Gastrocnemius medialis (tissue), 4 donors: Measurements from ENCODE around the gene PSG1. TPM values are rescaled to one million over a fixed set of nuclear protein-coding genes. Genes with fewer than 3 reads are reported as not detected.
"Not testable (repeated sequence)": the region's sequence is repeated elsewhere in the genome, so short reads cannot be mapped to it uniquely, and the experiment has no call there.

Source experiments
- ATAC-seq, 2 donors: fragments of 150-250 bp; one replicate each; pipeline ENCODE4 v1.9.1; 2016
- DNase-seq, 2 donors: peaks; one replicate each; pipeline ENCODE4 v3.0.0-alpha.2; 2019
- H3K27ac ChIP-seq, 4 donors: fragments of 200-600 bp; sonication (generic); 1 replicate in 1 of 4; 2 replicates in 3 of 4; pipeline ENCODE4 v1.5.1; 2016 to 2018; ENCODE audit warnings: mild to moderate bottlenecking in 2 of 4, moderate library complexity in 1 of 4
- H3K27me3 ChIP-seq, 3 donors: fragments of 200-600 bp; sonication (generic) in 2 of 3; 1 replicate in 1 of 3; 2 replicates in 2 of 3; pipeline versions ENCODE4 v1.5.1 to v1.6.0; 2016 to 2019; ENCODE audit warnings: mild to moderate bottlenecking in 1 of 3, moderate library complexity in 1 of 3
- H3K36me3 ChIP-seq, 2 donors: fragments of 200-600 bp; sonication (generic) in 1 of 2; one replicate each; pipeline ENCODE4 v1.5.1; 2017 to 2018
- H3K4me1 ChIP-seq, 2 donors: fragments of 200-600 bp; sonication (generic) in 1 of 2; one replicate each; pipeline ENCODE4 v1.5.1; 2016 to 2017; ENCODE audit warnings: mild to moderate bottlenecking in 2 of 2
- H3K4me3 ChIP-seq, 4 donors: fragments of 200-600 bp; sonication (generic) in 3 of 4; 1 replicate in 1 of 4; 2 replicates in 3 of 4; pipeline ENCODE4 v1.5.1; 2016 to 2019; ENCODE audit warnings: mild to moderate bottlenecking in 2 of 4
- H3K9me3 ChIP-seq, 3 donors: fragments of 200-600 bp; sonication (generic) in 2 of 3; 1 replicate in 1 of 3; 2 replicates in 2 of 3; pipeline ENCODE4 v1.5.1; 2016 to 2019
- CTCF ChIP-seq, 5 experiments: fragments of 450-650 bp in 3 of 5; fragments of 200-600 bp in 2 of 5; sonication (generic) in 2 of 5; IDR thresholded peaks in 4 of 5; conservative IDR thresholded peaks in 1 of 5; 1 replicate in 4 of 5; 2 replicates in 1 of 5; pipeline ENCODE4 v1.5.1; 2016 to 2019; ENCODE audit warnings: antibody characterized with exemption in 5 of 5, mild to moderate bottlenecking in 3 of 5, moderate library complexity in 3 of 5
- POLR2A ChIP-seq, 2 donors: fragments of 450-650 bp; IDR thresholded peaks; one replicate each; pipeline ENCODE4 v1.6.1; 2017; ENCODE audit warnings: antibody characterized with exemption in 2 of 2, mild to moderate bottlenecking in 2 of 2, moderate library complexity in 2 of 2
- in situ Hi-C, 4 donors: fragments of 200-750 bp; cut with MboI; loops; one replicate each; pipeline versions ENCODE4 v1.15.0 to v1.8.0; 2017; ENCODE audit warnings: low sequenced_read_pairs in 4 of 4
- intact Hi-C: fragments of 100-400 bp; cut with DNase I; formaldehyde crosslinking; loops from one replicate; pipeline ENCODE4 v1.15.1; 2023; ENCODE audit warnings: low total_unique reads
- total RNA-seq, 4 donors: library from RNA; depleted of rRNA; stranded (reverse); fragments of >200 nt; gene quantifications; one replicate each; pipeline versions ENCODE4 v1.1.0 to v1.2.3, GENCODE V29; 2016

PSG1 gene
- total RNA-seq: not detected

DNA sequence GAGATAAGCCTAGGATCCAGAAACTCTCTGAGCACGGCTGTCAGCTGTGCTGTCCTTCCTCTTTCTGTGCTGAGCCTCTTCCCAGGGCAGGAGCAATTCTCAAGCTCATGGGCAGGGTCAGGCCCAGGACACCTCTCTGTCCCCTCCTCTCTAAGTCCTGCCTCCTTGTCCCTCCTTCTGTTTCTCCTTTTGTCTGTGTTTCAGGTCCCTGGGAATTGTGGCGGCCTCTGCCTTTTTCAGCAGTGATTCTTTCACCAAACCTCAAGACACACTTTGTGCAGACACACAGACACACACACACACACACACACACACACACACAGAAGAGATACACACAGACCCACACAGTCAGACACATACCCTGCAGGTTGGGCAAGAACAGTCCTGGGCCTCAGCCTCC, at the start of gene PSG1:
Gene PSG1 (minus strand): TSS at position 101 of the 400 bp plus-strand sequence. CDS start 132 bp downstream, outside the sequence.
- ATAC-seq (no peak), DNase-seq (no peak)
- H3K27ac ChIP-seq: no peak within 1 kb of the TSS
- H3K27me3 ChIP-seq: no peaks in the 10 kb centered on the region
- no peak for TF ChIP-seq POLR2A (IDR thresholded peaks at IDR 0.05)
- no peak for TF ChIP-seq CTCF (IDR thresholded peaks at IDR 0.05 in 4 of 5, conservative IDR thresholded peaks at IDR 0.05 in 1 of 5)
- H3K9me3 ChIP-seq: no peaks in the 10 kb centered on the region
- in situ Hi-C loops (no loop called here), intact Hi-C loops (no loop called here)
- no peak within 1 kb of the TSS for H3K4me3 ChIP-seq
- H3K4me1 ChIP-seq: no peaks in the 10 kb centered on the region
- no peaks in the 10 kb centered on the region for H3K36me3 ChIP-seq

DNA sequence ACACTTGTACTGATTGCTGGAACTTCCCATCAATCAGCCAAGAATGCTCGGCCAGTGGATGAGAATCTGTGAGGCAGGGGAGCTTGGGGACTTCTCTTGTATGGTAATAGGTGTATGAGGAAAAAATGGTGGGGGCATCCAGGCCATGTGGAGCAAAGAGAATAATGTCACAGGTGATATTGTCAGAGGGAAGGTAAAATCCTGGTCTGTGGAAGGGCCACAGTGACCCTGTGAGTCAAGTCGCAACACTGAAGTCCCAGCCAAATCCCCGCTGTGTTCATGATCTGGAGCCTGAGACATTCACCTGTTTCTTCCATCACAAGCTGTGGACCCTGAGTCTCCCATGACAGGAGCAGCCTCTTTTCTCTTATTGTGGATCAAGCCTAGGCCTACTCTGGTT, 49.4 kb upstream of the PSG1 start:
- no peak overlapping the region for H3K27ac ChIP-seq
- H3K4me1 ChIP-seq: no peaks in the 10 kb centered on the region
- intact Hi-C loops: no loop called here
- TF ChIP-seq CTCF (IDR thresholded peaks at IDR 0.05 in 4 of 5, conservative IDR thresholded peaks at IDR 0.05 in 1 of 5) (no peak), POLR2A (IDR thresholded peaks at IDR 0.05) (no peak)
- DNase-seq: no peak
- no peaks in the 10 kb centered on the region for H3K9me3 ChIP-seq
- H3K36me3 ChIP-seq: no peaks in the 10 kb centered on the region
- ATAC-seq: no peak
- in situ Hi-C loops: no loop called here
- H3K4me3 ChIP-seq: no peak overlapping the region
- no peaks in the 10 kb centered on the region for H3K27me3 ChIP-seq

GRCh38 chr19:42926781-42927180, 47.3 kb upstream of the PSG1 start:
- no peaks in the 10 kb centered on the region for H3K9me3 ChIP-seq
- H3K4me3 ChIP-seq: no peak overlapping the region
- no peaks in the 10 kb centered on the region for H3K27me3 ChIP-seq
- intact Hi-C loops (no loop called here), in situ Hi-C loops (no loop called here)
- ATAC-seq: no peak
- no peak for TF ChIP-seq POLR2A (IDR thresholded peaks at IDR 0.05)
- TF ChIP-seq CTCF (IDR thresholded peaks at IDR 0.05 in 4 of 5, conservative IDR thresholded peaks at IDR 0.05 in 1 of 5): no peak
- DNase-seq: no peak
- no peaks in the 10 kb centered on the region for H3K4me1 ChIP-seq
- no peak overlapping the region for H3K27ac ChIP-seq
- H3K36me3 ChIP-seq: no peaks in the 10 kb centered on the region

GRCh38 chr19:42923106-42923505, 43.6 kb upstream of the PSG1 start:
- in situ Hi-C loops, H3K27me3 ChIP-seq, H3K36me3 ChIP-seq, intact Hi-C loops, H3K4me3 ChIP-seq, DNase-seq, H3K4me1 ChIP-seq, H3K27ac ChIP-seq, H3K9me3 ChIP-seq, ATAC-seq: not testable (repeated sequence)
- peak in 1 of 5 experiments; percentile 7 for TF ChIP-seq CTCF (IDR thresholded peaks at IDR 0.05 in 4 of 5, conservative IDR thresholded peaks at IDR 0.05 in 1 of 5)

GRCh38 chr19:42920971-42921370, 41.5 kb upstream of the PSG1 start:
- intact Hi-C loops, H3K9me3 ChIP-seq, H3K36me3 ChIP-seq, H3K4me1 ChIP-seq, H3K27me3 ChIP-seq, DNase-seq, H3K27ac ChIP-seq, ATAC-seq, H3K4me3 ChIP-seq, in situ Hi-C loops: not testable (repeated sequence)
